Measurements from ENCODE around the gene CD72.
A peak's percentile ranks its signal among the peaks of the same experiment; 100 is the strongest.
"Not testable (repeated sequence)": the region's sequence is repeated elsewhere in the genome, so short reads cannot be mapped to it uniquely, and the experiment has no call there.

CD72 gene

GRCh38 chr9:35615981-35616680 lies 2.1 kb downstream of the CD72 start:
- no peak for DNase-seq

- DNase-seq: no peak
These were observed 5.4 kb downstream of the CD72 start for GRCh38 chr9:35612843-35613242.

GRCh38 chr9:35612066-35612465 lies 6.1 kb downstream of the CD72 start:
- not testable (repeated sequence) for DNase-seq

- DNase-seq: peak; percentile 37
These were observed 6.9 kb downstream of the CD72 start for GRCh38 chr9:35611230-35611797.

- DNase-seq: no peak
These were observed 8.4 kb downstream of the CD72 start for GRCh38 chr9:35609820-35610163.

GRCh38 chr9:35609001-35609819 lies 9.0 kb downstream of the CD72 start:
- DNase-seq: no peak

GRCh38 chr9:35608221-35608620 lies 10.0 kb downstream of the CD72 start:
- DNase-seq: no peak

- no peak for DNase-seq
These were observed 11.5 kb downstream of the CD72 start for GRCh38 chr9:35606726-35607125.

- no peak for DNase-seq
These were observed 12.1 kb downstream of the CD72 start for GRCh38 chr9:35606138-35606504.

- peak; percentile 8 for DNase-seq
These were observed 12.7 kb downstream of the CD72 start for GRCh38 chr9:35605351-35606137.

- peak; percentile 71 for DNase-seq
These were observed 13.4 kb downstream of the CD72 start, which contains the start of gene TESK1 for GRCh38 chr9:35604578-35605350. Gene TESK1 (plus strand): TSS chr9:35605262. CDS start chr9:35605620, 358 bp downstream.

- DNase-seq: peak; percentile 99
These were observed 14.1 kb downstream of the CD72 start for GRCh38 chr9:35603986-35604577.

GRCh38 chr9:35603506-35603985 lies 14.7 kb downstream of the CD72 start:
- no peak for DNase-seq

- DNase-seq: no peak
These were observed 18.2 kb downstream of the CD72 start for GRCh38 chr9:35599763-35600604.

- no peak for DNase-seq
These were observed 19.2 kb downstream of the CD72 start for GRCh38 chr9:35598866-35599590.

GRCh38 chr9:35596907-35597306 lies 21.3 kb downstream of the CD72 start:
- DNase-seq: not testable (repeated sequence)

- no peak for DNase-seq
These were observed 23.7 kb downstream of the CD72 start for GRCh38 chr9:35594471-35594870.

GRCh38 chr9:35593581-35593980 lies 24.6 kb downstream of the CD72 start:
- no peak for DNase-seq

- not testable (repeated sequence) for DNase-seq
These were observed 29.7 kb downstream of the CD72 start for GRCh38 chr9:35588506-35588905.

GRCh38 chr9:35584681-35585080 lies 33.5 kb downstream of the CD72 start:
- not testable (repeated sequence) for DNase-seq
